Mesendoderm (in vitro differentiated cells): Measurements from ENCODE around the gene CANT1.
"Not testable (repeated sequence)": the region's sequence is repeated elsewhere in the genome, so short reads cannot be mapped to it uniquely, and the experiment has no call there.

Source experiments
- DNase-seq: peaks from one replicate; pipeline ENCODE4 v3.0.0; 2013
- H2AK5ac ChIP-seq: 2 replicates; pipeline ENCODE4 v1.6.1; 2013; ENCODE audit warnings: low read length, inconsistent platforms
- H2BK120ac ChIP-seq: 2 replicates; pipeline ENCODE4 v1.6.1; 2013; ENCODE audit warnings: low read depth, mild to moderate bottlenecking, low read length, moderate library complexity, mixed read lengths
- H2BK15ac ChIP-seq: replicated peaks from 2 replicates; pipeline ENCODE4 v1.6.1; 2013; ENCODE audit warnings: low read depth, mild to moderate bottlenecking, moderate library complexity
- H2BK5ac ChIP-seq: 2 replicates; pipeline ENCODE4 v1.6.1; 2013; ENCODE audit warnings: low read length, inconsistent platforms
- H3K18ac ChIP-seq: 2 replicates; pipeline ENCODE4 v1.6.1; 2013; ENCODE audit warnings: mild to moderate bottlenecking, low read length, mixed read lengths
- H3K23ac ChIP-seq: one replicate; pipeline ENCODE4 v1.6.1; 2013; ENCODE audit warnings: low read length
- H3K27ac ChIP-seq: 2 replicates; pipeline ENCODE4 v1.5.1; 2013; ENCODE audit warnings: low read depth, mild to moderate bottlenecking, inconsistent platforms, low read length, moderate library complexity
- H3K27me3 ChIP-seq: 2 replicates; pipeline ENCODE4 v1.6.1; 2013; ENCODE audit warnings: low read length, control low read depth, mild to moderate bottlenecking, inconsistent platforms; ENCODE audit not compliant: insufficient read depth, poor library complexity
- H3K36me3 ChIP-seq: 2 replicates; pipeline ENCODE4 v1.6.1; 2013; ENCODE audit warnings: low read length, inconsistent platforms; ENCODE audit not compliant: control insufficient read depth, insufficient read depth
- H3K4ac ChIP-seq: one replicate; pipeline ENCODE4 v1.6.1; 2013; ENCODE audit warnings: low read depth, mild to moderate bottlenecking, low read length, moderate library complexity
- H3K4me1 ChIP-seq: 2 replicates; pipeline ENCODE4 v1.6.1; 2013; ENCODE audit warnings: low read depth, low read length, inconsistent platforms; ENCODE audit not compliant: control insufficient read depth
- H3K4me2 ChIP-seq: 2 replicates; pipeline ENCODE4 v1.6.1; 2013; ENCODE audit warnings: low read length
- H3K4me3 ChIP-seq: 2 replicates; pipeline ENCODE4 v1.5.1; 2013; ENCODE audit warnings: mild to moderate bottlenecking, low read length
- H3K56ac ChIP-seq: one replicate; pipeline ENCODE4 v1.6.1; 2013; ENCODE audit warnings: low read length
- H3K79me1 ChIP-seq: 2 replicates; pipeline ENCODE4 v1.6.1; 2013; ENCODE audit warnings: low read length, inconsistent platforms
- H3K79me2 ChIP-seq: 2 replicates; pipeline ENCODE4 v1.6.1; 2013; ENCODE audit warnings: mild to moderate bottlenecking, low read length; ENCODE audit not compliant: control insufficient read depth, insufficient read depth
- H3K9ac ChIP-seq: 2 replicates; pipeline ENCODE4 v1.6.1; 2013; ENCODE audit warnings: low read length, inconsistent platforms
- H4K5ac ChIP-seq: one replicate; pipeline ENCODE4 v1.6.1; 2013; ENCODE audit warnings: low read length
- H4K8ac ChIP-seq: one replicate; pipeline ENCODE4 v1.6.1; 2013; ENCODE audit warnings: low read depth, mild to moderate bottlenecking, control low read depth, low read length, moderate library complexity
- WGBS: extraction: QIAGEN DNeasy Blood & Tissue Kit; methylation state at CpG from one replicate; pipeline ENCODE4 v1.1.7; 2013; ENCODE audit warnings: low lambda C conversion rate, missing lambda C conversion rate; ENCODE audit not compliant: insufficient coverage; ENCODE audit errors: extremely low coverage; 5-methylcytosine and 5-hydroxymethylcytosine counted together

Gene CANT1

GRCh38 chr17:78946631-78947030 lies 62.9 kb downstream of the CANT1 start:
- H3K27ac ChIP-seq: no peak overlapping the region

GRCh38 chr17:78946131-78946530 lies 63.4 kb downstream of the CANT1 start:
- no peak overlapping the region for H3K23ac ChIP-seq
- no peak overlapping the region for H2AK5ac ChIP-seq
- no peak overlapping the region for H2BK15ac ChIP-seq
- no peaks in the 10 kb centered on the region for H3K79me1 ChIP-seq
- no peak overlapping the region for H3K27ac ChIP-seq
- no peak overlapping the region for H3K4me3 ChIP-seq
- H3K18ac ChIP-seq: no peak overlapping the region
- no peak overlapping the region for H3K4ac ChIP-seq
- H3K4me1 ChIP-seq: no peaks in the 10 kb centered on the region
- H2BK5ac ChIP-seq: no peak overlapping the region
- DNase-seq: no peak
- H3K79me2 ChIP-seq: no peaks in the 10 kb centered on the region
- no peak overlapping the region for H4K8ac ChIP-seq
- H3K4me2 ChIP-seq: no peak overlapping the region
- no peak overlapping the region for H4K5ac ChIP-seq
- H3K36me3 ChIP-seq: no peaks in the 10 kb centered on the region
- no CpG with 5 or more reads among the region's 7 CpGs for WGBS
- no peak overlapping the region for H2BK120ac ChIP-seq
- no peak overlapping the region for H3K56ac ChIP-seq
- H3K27me3 ChIP-seq: no peaks in the 10 kb centered on the region
- H3K9ac ChIP-seq: no peak overlapping the region

More at GRCh38 chr17:78946631-78947030, 62.9 kb downstream of the CANT1 start:
- no peaks in the 10 kb centered on the region for H3K4me1 ChIP-seq
- no peak overlapping the region for H4K8ac ChIP-seq
- H3K36me3 ChIP-seq: no peaks in the 10 kb centered on the region
- H3K79me2 ChIP-seq: no peaks in the 10 kb centered on the region
- H3K4me3 ChIP-seq: no peak overlapping the region
- no peak overlapping the region for H3K9ac ChIP-seq
- DNase-seq: no peak
- no peak overlapping the region for H4K5ac ChIP-seq
- H2BK5ac ChIP-seq: no peak overlapping the region
- no peaks in the 10 kb centered on the region for H3K27me3 ChIP-seq
- no peak overlapping the region for H3K4ac ChIP-seq
- no peaks in the 10 kb centered on the region for H3K79me1 ChIP-seq
- H3K18ac ChIP-seq: no peak overlapping the region
- H3K56ac ChIP-seq: no peak overlapping the region
- no peak overlapping the region for H3K23ac ChIP-seq
- WGBS: no CpG with 5 or more reads among the region's 8 CpGs
- no peak overlapping the region for H2AK5ac ChIP-seq
- H2BK15ac ChIP-seq: no peak overlapping the region
- H2BK120ac ChIP-seq: no peak overlapping the region
- H3K4me2 ChIP-seq: no peak overlapping the region

- not testable (repeated sequence) for H3K4me2 ChIP-seq, H3K36me3 ChIP-seq, H2BK5ac ChIP-seq, H3K4me1 ChIP-seq, H2AK5ac ChIP-seq, H3K4me3 ChIP-seq, H4K5ac ChIP-seq, H3K79me2 ChIP-seq, H3K27ac ChIP-seq, H3K27me3 ChIP-seq, H2BK120ac ChIP-seq, H3K9ac ChIP-seq, DNase-seq, H3K79me1 ChIP-seq, H3K56ac ChIP-seq, H2BK15ac ChIP-seq, H3K18ac ChIP-seq, H3K4ac ChIP-seq, H3K23ac ChIP-seq, H4K8ac ChIP-seq
- WGBS: no CpG with 5 or more reads among the region's 12 CpGs
These were observed 64.1 kb downstream of the CANT1 start for GRCh38 chr17:78945455-78945854.

- no peak overlapping the region for H3K27ac ChIP-seq
- H3K18ac ChIP-seq: no peak overlapping the region
- WGBS: no CpG with 5 or more reads among the region's 10 CpGs
- H3K27me3 ChIP-seq: no peaks in the 10 kb centered on the region
- no peak overlapping the region for H3K4me3 ChIP-seq
- H4K5ac ChIP-seq: no peak overlapping the region
- no peak for DNase-seq
- H3K79me2 ChIP-seq: no peaks in the 10 kb centered on the region
- no peak overlapping the region for H2BK120ac ChIP-seq
- H3K4me2 ChIP-seq: no peak overlapping the region
- H3K36me3 ChIP-seq: no peaks in the 10 kb centered on the region
- no peaks in the 10 kb centered on the region for H3K4me1 ChIP-seq
- H2AK5ac ChIP-seq: no peak overlapping the region
- H2BK15ac ChIP-seq: no peak overlapping the region
- no peak overlapping the region for H4K8ac ChIP-seq
- no peak overlapping the region for H3K23ac ChIP-seq
- H3K4ac ChIP-seq: no peak overlapping the region
- no peak overlapping the region for H3K9ac ChIP-seq
- no peaks in the 10 kb centered on the region for H3K79me1 ChIP-seq
- H2BK5ac ChIP-seq: no peak overlapping the region
- no peak overlapping the region for H3K56ac ChIP-seq
These were observed 64.6 kb downstream of the CANT1 start for GRCh38 chr17:78944956-78945355.

- Histone ChIP-seq H4K5ac (no peak overlapping the region), H3K27me3 (no peaks in the 10 kb centered on the region), H2BK15ac (no peak overlapping the region), H2AK5ac (no peak overlapping the region), H3K9ac (no peak overlapping the region), H3K79me2 (no peaks in the 10 kb centered on the region), H2BK120ac (no peak overlapping the region), H3K36me3 (no peaks in the 10 kb centered on the region), H3K56ac (no peak overlapping the region), H3K4me2 (no peak overlapping the region), H3K27ac (no peak overlapping the region), H3K4ac (no peak overlapping the region), H3K23ac (no peak overlapping the region), H4K8ac (no peak overlapping the region), H3K79me1 (no peaks in the 10 kb centered on the region), H3K18ac (no peak overlapping the region), H3K4me1 (no peaks in the 10 kb centered on the region), H3K4me3 (no peak overlapping the region), H2BK5ac (no peak overlapping the region)
- DNase-seq: no peak
- no CpG with 5 or more reads among the region's 7 CpGs for WGBS
These were observed 65.5 kb downstream of the CANT1 start for GRCh38 chr17:78944026-78944425.
